GM11168 (cell line): ENCODE results near the gene ZSCAN23.
"Not testable (repeated sequence)": the region's sequence is repeated elsewhere in the genome, so short reads cannot be mapped to it uniquely, and the experiment has no call there.

Source experiments
- in situ Hi-C: fragments of 300-500 bp; cut with MboI; formaldehyde crosslinking; loops from one replicate; pipeline ENCODE4 v1.12.0; 2022; ENCODE audit warnings: low sequenced_read_pairs; ENCODE audit not compliant: unreplicated experiment

The ZSCAN23 gene

DNA sequence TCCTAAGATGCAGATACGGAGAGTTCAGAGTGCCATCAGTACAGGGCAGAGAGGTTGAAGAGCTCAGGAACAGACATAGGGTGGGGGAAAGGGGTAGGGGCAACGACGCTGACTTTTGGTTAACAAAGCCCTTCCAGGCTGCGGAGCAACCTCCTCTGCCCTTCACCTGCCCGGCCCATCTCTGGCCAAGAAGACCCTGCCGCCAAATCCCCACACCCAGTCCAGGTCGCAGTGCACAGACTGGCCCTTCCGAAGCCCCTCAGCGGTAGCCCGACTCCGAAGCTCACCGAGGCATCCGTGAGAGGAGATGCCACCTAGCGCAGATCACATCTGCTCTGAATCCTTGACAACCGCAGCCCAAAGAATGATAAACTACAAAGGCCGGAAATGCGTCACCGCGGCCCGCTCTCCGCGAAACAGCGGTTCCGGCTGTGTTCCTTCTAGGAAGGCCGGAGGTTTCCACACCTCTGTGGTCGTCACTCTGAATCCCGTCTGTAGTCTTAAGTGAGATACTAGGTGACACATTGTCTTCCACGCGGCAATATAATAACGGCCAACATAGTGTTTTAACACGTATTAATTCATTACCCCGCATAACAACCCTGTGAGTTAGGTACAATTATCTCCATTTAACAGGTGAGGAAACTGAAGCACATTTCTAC is at the start of gene ZSCAN23:
Gene ZSCAN23, minus strand, starts transcription at position 380 of the 662 bp plus-strand sequence. CDS start 7,225 bp downstream, outside the sequence.
- in situ Hi-C loops: no loop called here

DNA sequence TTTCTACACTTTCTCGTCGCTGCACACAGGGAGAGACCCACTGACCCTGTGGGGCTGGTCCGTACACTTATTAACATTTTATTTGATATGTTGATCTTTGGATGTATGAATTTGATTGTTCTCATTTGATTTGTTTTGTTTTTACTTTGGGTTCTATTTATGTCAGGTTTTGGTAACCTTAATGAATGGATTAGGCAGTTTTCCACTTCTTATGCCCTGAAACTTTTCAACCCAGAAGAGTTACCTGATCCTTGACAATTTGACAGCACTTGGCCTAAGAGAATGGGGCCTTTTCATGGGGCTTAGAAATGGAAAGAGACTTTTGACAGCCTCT is 48.7 kb upstream of the ZSCAN23 start:
- in situ Hi-C loops: no loop called here

- in situ Hi-C loops: no loop called here
Observed at GRCh38 chr6:28490205-28490890, 47.1 kb upstream of the ZSCAN23 start.

DNA sequence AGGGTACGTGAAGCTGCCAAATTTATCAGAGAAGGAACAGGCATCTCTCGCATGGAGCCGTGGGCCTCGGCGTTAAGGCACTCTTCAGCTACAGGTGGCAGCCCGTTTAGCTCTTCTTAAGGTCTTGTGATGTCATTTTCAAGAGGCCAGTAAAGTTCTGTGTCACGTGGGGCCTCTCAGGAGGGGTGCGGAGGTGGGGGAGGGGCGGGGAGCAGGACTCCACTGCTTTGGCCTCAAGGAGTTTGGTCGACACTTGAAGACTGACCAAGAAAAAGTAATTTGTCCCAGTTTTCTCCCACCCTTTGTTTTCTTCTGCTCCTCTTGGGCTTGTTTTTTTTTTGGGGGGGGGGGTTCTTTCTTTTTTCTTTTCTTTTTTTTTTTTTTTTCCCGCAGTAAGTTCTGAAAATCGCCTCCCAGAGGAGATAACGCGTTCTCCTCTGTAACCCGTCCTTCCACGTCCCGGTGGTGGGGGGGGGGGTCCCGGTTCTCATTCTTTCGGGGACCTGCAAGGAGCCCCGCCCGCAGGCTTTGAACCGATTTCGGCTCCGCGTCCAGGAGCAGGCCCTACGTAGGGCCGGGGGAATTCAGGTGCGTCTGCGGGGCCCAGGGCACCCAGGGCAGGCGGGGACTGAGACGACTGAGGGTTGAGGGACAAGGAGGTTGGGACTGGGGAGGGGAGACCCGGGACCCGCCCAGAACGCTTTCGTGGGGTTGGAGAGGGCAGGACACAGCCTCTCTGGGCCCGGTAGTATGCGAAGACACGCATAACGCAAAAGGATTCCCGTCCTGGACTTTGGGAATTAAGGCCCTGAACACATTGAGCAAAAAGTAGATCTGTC is 46.3 kb upstream of the ZSCAN23 start:
- in situ Hi-C loops: no loop called here

GRCh38 chr6:28488916-28489365 is 45.6 kb upstream of the ZSCAN23 start:
- in situ Hi-C loops: no loop called here

- in situ Hi-C loops: no loop called here
Observed at GRCh38 chr6:28486988-28487742, 43.9 kb upstream of the ZSCAN23 start.

DNA sequence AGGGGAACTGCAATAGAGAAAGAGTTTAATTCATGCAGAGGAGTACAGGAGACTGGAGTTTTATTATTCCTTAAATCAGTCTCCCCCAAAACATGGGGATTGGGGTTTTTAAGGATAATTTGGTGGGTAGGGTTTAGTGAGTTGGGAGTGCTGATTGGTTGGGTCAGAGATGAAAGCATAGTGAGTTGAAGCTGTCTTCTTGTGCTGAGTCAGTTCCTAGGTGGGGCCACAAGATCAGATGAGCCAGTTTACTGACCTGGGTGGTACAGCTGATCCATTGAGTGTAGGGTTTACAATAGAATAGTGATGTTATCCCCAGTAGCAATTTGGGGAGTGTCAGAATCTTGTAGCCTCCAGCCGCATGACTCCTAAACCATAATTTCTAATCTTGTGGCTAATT is 43.2 kb upstream of the ZSCAN23 start:
- in situ Hi-C loops: no loop called here

GRCh38 chr6:28485482-28485881 is 42.2 kb upstream of the ZSCAN23 start:
- in situ Hi-C loops: no loop called here

DNA sequence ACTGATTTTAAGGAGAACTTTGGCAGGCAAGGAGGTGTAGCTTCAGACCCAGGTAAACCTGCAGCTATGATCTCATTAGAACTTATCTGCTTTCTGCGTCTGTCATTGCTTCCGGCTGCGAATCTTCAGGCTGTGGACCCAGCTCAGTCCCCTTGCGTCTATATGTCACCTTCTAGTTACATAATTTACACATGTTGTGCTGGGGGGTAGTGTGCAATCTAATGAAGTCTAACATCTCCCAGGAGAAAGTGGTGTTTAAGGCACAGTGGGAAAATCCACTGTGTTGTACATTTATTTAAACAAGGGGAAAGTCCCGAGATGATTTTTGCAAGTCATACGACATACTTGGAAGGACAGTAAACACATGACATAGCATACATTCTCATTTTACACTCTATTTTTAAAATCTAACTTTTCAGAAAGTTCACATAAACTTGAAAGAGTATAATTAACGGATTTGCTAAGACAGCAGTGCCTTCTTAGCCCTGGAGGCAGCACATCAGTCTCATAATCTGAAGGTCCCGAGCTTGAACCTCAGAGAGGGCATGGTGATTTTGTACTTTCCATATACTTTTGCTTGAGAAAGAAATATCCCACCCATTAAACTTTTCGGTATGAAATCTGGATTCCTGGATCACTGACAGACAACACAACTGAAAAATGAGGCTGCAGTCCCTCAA is 37.1 kb upstream of the ZSCAN23 start:
- in situ Hi-C loops: no loop called here

DNA sequence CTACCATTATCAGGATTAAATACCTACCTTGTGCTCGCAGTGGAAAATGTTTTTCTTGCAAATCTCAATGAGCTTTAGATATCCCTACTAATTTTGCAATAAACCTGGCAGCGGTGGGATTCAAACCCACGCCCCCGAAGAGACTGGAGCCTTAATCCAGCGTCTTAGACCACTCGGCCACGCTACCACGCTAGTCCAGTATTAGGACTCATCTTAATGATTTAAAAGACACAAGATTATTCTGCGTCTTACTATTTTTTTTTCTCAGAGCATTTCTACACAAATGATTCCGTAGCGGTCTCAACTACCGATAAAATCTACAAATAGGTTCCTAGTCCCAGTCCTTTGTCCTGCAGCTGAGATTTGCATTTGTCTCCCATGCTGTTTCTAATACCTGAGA is 35.2 kb upstream of the ZSCAN23 start:
- in situ Hi-C loops: no loop called here

DNA sequence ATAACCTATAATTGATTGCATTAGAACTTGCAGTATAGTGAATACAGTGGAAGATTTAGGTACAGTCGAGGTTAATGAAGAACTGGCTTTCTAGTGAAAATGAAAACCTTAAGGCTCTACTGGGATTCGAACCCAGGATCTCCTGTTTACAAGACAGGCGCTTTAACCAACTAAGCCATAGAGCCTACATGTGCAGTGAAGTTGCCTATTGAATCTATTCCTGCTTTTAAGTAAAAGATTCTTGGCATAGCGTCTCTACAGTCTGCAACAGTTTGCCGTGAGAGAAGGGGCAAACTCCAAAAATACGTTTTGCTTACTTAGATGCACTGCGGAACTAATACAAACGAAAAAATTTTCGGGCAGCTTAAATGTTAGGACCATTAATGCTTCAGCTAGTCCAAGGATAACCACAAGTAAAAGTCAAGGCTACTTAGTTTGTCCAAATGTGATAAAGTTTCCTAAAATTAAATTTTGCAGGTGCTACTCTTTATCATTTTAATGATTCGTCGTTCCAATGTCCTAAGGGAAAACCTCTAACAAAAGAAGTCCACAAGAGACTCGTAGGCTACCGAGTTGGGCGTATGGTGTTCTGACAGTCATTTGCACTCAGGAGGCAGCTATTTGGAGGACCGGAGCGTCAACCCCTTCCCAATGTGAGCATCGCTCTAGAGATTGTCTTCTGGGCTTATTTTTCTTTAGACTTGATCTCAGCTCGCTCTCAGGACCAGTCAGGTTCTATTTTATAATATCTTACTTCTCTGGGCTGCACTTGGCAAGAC is 31.3 kb upstream of the ZSCAN23 start:
- in situ Hi-C loops: no loop called here

GRCh38 chr6:28469153-28469745 is 26.0 kb upstream of the ZSCAN23 start:
- in situ Hi-C loops: not testable (repeated sequence)

DNA sequence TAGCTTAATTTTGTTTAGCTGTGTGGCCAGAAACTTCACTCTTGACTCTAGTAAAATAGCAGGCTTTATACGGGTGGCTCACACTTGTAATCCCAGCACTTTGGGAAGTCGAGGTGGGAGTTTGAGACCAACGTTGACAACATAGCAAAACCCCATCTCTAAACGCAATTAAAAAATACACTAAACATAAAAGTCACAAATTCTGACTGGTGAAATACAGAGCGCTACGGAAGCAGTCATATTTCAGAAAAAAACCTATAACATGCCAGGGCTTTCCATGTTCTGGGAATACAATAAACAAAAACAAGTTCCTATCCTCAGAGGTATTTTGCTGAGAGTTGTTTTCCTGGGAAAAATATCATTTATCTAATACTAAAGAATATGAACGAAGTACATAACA is 24.8 kb upstream of the ZSCAN23 start:
- in situ Hi-C loops: no loop called here

- in situ Hi-C loops: no loop called here
Observed at GRCh38 chr6:28462401-28462800, 19.1 kb upstream of the ZSCAN23 start.

GRCh38 chr6:28458568-28458967 is 15.3 kb upstream of the ZSCAN23 start:
- in situ Hi-C loops: no loop called here

DNA sequence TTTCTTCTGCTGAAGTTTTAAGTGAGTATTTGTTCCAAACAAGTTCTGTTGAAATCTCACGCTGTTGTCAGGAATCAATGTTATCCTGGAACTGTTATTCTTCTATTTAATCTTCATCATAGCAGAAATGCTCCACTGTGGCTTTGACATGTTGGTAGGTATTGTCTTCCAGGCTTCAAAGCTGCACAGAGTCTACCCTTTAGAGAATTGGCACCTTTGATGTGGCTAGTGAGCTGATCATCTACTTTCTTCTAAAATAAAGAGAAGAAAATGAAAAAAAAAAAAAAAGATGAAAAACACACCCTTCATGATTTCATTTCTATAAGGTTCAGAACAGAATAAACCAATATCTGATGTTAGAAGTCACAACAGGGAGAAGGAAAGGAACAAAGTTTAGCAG is 5.8 kb upstream of the ZSCAN23 start:
- in situ Hi-C loops: no loop called here

DNA sequence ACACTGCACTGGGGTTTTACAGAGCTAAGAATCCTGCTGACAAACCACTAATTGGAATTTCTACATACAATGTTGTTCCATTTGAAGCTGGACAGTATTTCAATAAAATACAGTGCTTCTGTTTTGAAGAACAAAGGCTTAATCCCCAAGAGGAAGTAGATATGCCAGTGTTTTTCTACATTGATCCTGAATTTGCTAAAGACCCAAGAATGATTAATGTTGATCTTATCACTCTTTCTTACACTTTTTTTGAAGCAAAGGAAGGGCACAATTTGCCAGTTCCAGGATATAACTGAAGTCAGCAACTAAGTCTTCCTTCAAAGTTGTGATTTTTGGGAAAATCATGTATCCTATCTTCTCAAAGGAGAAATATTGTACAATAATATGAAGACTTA is 4.2 kb upstream of the ZSCAN23 start:
- in situ Hi-C loops: not testable (repeated sequence)

- in situ Hi-C loops: no loop called here
Observed at GRCh38 chr6:28446818-28447511, 3.7 kb upstream of the ZSCAN23 start.
